Prostate gland (tissue), 2 donors: ENCODE results near the gene NEU2. TPM values are rescaled to one million over a fixed set of nuclear protein-coding genes. Genes with fewer than 3 reads are reported as not detected.

Source experiments
- DNase-seq: peaks from one replicate; pipeline ENCODE4 v3.0.0-alpha.2; 2019; ENCODE audit warnings: low spot score
- H3K27ac ChIP-seq, 2 donors: fragments of 200-600 bp; sonication (generic); 2 replicates each; pipeline ENCODE4 v1.5.1; 2017 to 2019
- H3K27me3 ChIP-seq: fragments of 200-600 bp; sonication (generic); replicated peaks from 2 replicates; pipeline ENCODE4 v1.5.1; 2019; ENCODE audit not compliant: insufficient read depth
- H3K36me3 ChIP-seq, 2 donors: fragments of 200-600 bp; sonication (generic); 1 replicate in 1 of 2; 2 replicates in 1 of 2; pipeline versions ENCODE4 v1.5.1 to v1.8.1; 2017 to 2019
- H3K4me1 ChIP-seq: fragments of 200-600 bp; sonication (generic); replicated peaks from 2 replicates; pipeline ENCODE4 v1.5.1; 2019
- H3K4me3 ChIP-seq, 2 donors: fragments of 200-600 bp; sonication (generic); 2 replicates each; pipeline ENCODE4 v1.5.1; 2017 to 2019
- H3K9me3 ChIP-seq: fragments of 200-600 bp; sonication (generic); 2 replicates; pipeline ENCODE4 v1.5.1; 2017
- CTCF ChIP-seq, 4 experiments: fragments of 200-600 bp in 2 of 4; fragments of 450-650 bp in 2 of 4; sonication (generic) in 2 of 4; IDR thresholded peaks; 1 replicate in 3 of 4; 2 replicates in 1 of 4; pipeline ENCODE4 v1.5.1; 2016 to 2019; ENCODE audit warnings: antibody characterized with exemption in 4 of 4, mild to moderate bottlenecking in 2 of 4, moderate library complexity in 2 of 4
- POLR2A ChIP-seq: fragments of 450-650 bp; IDR thresholded peaks from one replicate; pipeline ENCODE4 v1.6.1; 2016; ENCODE audit warnings: antibody characterized with exemption, mild to moderate bottlenecking
- POLR2AphosphoS5 ChIP-seq: sonication (generic); formaldehyde crosslinking; IDR thresholded peaks from one replicate; pipeline ENCODE4 v1.6.1; 2017; ENCODE audit warnings: antibody characterized with exemption
- WGBS: methylation state at CpG from one replicate; pipeline ENCODE4 v1.1.5; 2018; 5-methylcytosine and 5-hydroxymethylcytosine counted together
- intact Hi-C: fragments of 100-400 bp; cut with DNase I; formaldehyde crosslinking; loops from one replicate; pipeline ENCODE4 v1.14.2; 2022
- total RNA-seq, 2 donors: library from RNA; depleted of rRNA; stranded (reverse); fragments of >200 nt; gene quantifications; one replicate each; pipeline ENCODE4 v1.1.0, GENCODE V29; 2016

NEU2 gene
- total RNA-seq, 2 donors from 2014 or later, result not detected

- intact Hi-C loops, result no loop called here
Measured at GRCh38 chr2:233060501-233060979, 28.1 kb downstream of the NEU2 start.

GRCh38 chr2:233060980-233061590, 28.6 kb downstream of the NEU2 start:
- H3K36me3 ChIP-seq, result no peaks in the 10 kb centered on the region
- TF ChIP-seq POLR2AphosphoS5, result no peak
- no peak for TF ChIP-seq CTCF (IDR thresholded peaks at IDR 0.05)
- no peak for TF ChIP-seq POLR2A
- intact Hi-C loops, result no loop called here
- no peaks in the 10 kb centered on the region for H3K9me3 ChIP-seq
- no peaks in the 10 kb centered on the region for H3K4me1 ChIP-seq
- H3K27ac ChIP-seq, result no peak overlapping the region
- peak overlapping the region; percentile 17 to 19 for H3K4me3 ChIP-seq
- no peak for DNase-seq
- WGBS, result 67% methylated on average over 10 of the region's 10 CpGs
- no peaks in the 10 kb centered on the region for H3K27me3 ChIP-seq

More at GRCh38 chr2:233060501-233060979, 28.1 kb downstream of the NEU2 start:
- Histone ChIP-seq H3K4me1 (no peaks in the 10 kb centered on the region), H3K9me3 (no peaks in the 10 kb centered on the region), H3K27ac (no peak overlapping the region), H3K4me3 (peak overlapping the region; percentile 17 to 19), H3K36me3 (no peaks in the 10 kb centered on the region), H3K27me3 (no peaks in the 10 kb centered on the region)
- no peak for TF ChIP-seq POLR2AphosphoS5
- TF ChIP-seq POLR2A, result no peak
- TF ChIP-seq CTCF (IDR thresholded peaks at IDR 0.05), result no peak
- no peak for DNase-seq
- 71% methylated on average over 13 of the region's 13 CpGs for WGBS

- H3K27ac ChIP-seq, result peak overlapping the region in 1 of 2 donors; percentile 23
- H3K9me3 ChIP-seq, result no peaks in the 10 kb centered on the region
- H3K4me1 ChIP-seq, result no peaks in the 10 kb centered on the region
- H3K36me3 ChIP-seq, result no peaks in the 10 kb centered on the region
- DNase-seq, result no peak
- H3K4me3 ChIP-seq, result peak overlapping the region in 1 of 2 donors; percentile 17
- intact Hi-C loops, result no loop called here
- no peaks in the 10 kb centered on the region for H3K27me3 ChIP-seq
- 53% methylated on average over 12 of the region's 12 CpGs for WGBS
- TF ChIP-seq POLR2A (no peak), CTCF (IDR thresholded peaks at IDR 0.05) (no peak), POLR2AphosphoS5 (no peak)
Measured at GRCh38 chr2:233061591-233062450, 29.3 kb downstream of the NEU2 start.

GRCh38 chr2:233062451-233062850, 30.0 kb downstream of the NEU2 start:
- no peak overlapping the region for H3K4me3 ChIP-seq
- WGBS, result 77% methylated on average over 4 of the region's 4 CpGs
- no peaks in the 10 kb centered on the region for H3K9me3 ChIP-seq
- H3K36me3 ChIP-seq, result no peaks in the 10 kb centered on the region
- H3K27me3 ChIP-seq, result no peaks in the 10 kb centered on the region
- TF ChIP-seq POLR2A (no peak), POLR2AphosphoS5 (no peak), CTCF (IDR thresholded peaks at IDR 0.05) (no peak)
- DNase-seq, result no peak
- intact Hi-C loops, result no loop called here
- no peaks in the 10 kb centered on the region for H3K4me1 ChIP-seq
- H3K27ac ChIP-seq, result no peak overlapping the region
